ENCODE measurements around the gene UNG.

Gene UNG

GRCh38 chr12:109088818-109089217 lies 8.6 kb upstream of the UNG start:
- DNase-seq (ENCODE audit: low spot score) (no peak), FAIRE-seq (no peak)

GRCh38 chr12:109089683-109090082 lies 7.7 kb upstream of the UNG start:
- no peak for FAIRE-seq
- no peak for DNase-seq (ENCODE audit: low spot score)

GRCh38 chr12:109092497-109093021 lies 4.8 kb upstream of the UNG start:
- FAIRE-seq = no peak
- DNase-seq (ENCODE audit: low spot score) = peak; percentile 7

- FAIRE-seq = no peak
These were observed 4.1 kb upstream of the UNG start, which contains the start of gene ALKBH2 for GRCh38 chr12:109093022-109093918. TSS of gene ALKBH2 (minus strand) at chr12:109093472. CDS start at chr12:109092786, 686 bp downstream.

GRCh38 chr12:109097140-109097434 lies 310 bp upstream of the UNG start:
- DNase-seq (ENCODE audit: low spot score) = no peak
- FAIRE-seq = no peak

More at GRCh38 chr12:109093022-109093918, 4.1 kb upstream of the UNG start, which contains the start of gene ALKBH2:
- DNase-seq (ENCODE audit: low spot score) = peak; percentile 90

GRCh38 chr12:109098183-109098604 lies 797 bp downstream of the UNG start:
- no peak for FAIRE-seq
- no peak for DNase-seq (ENCODE audit: low spot score)

GRCh38 chr12:109098651-109099050 lies 1.3 kb downstream of the UNG start:
- FAIRE-seq = no peak

GRCh38 chr12:109099431-109100020 lies 2.1 kb downstream of the UNG start:
- no peak for FAIRE-seq
- no peak for DNase-seq (ENCODE audit: low spot score)

More at GRCh38 chr12:109098651-109099050, 1.3 kb downstream of the UNG start:
- DNase-seq (ENCODE audit: low spot score) = no peak

- DNase-seq (ENCODE audit: low spot score) (no peak), FAIRE-seq (no peak)
These were observed 3.3 kb downstream of the UNG start for GRCh38 chr12:109100741-109101140.

GRCh38 chr12:109102491-109102890 lies 5.1 kb downstream of the UNG start:
- no peak for DNase-seq (ENCODE audit: low spot score)
- FAIRE-seq = no peak

GRCh38 chr12:109105176-109105575 lies 7.8 kb downstream of the UNG start:
- FAIRE-seq = no peak
- no peak for DNase-seq (ENCODE audit: low spot score)

GRCh38 chr12:109109746-109110350 lies 12.5 kb downstream of the UNG start:
- DNase-seq (ENCODE audit: low spot score) = no peak
- FAIRE-seq = no peak

- FAIRE-seq (no peak), DNase-seq (ENCODE audit: low spot score) (no peak)
These were observed 13.6 kb downstream of the UNG start for GRCh38 chr12:109110988-109111495.

GRCh38 chr12:109112720-109113465 lies 15.5 kb downstream of the UNG start:
- FAIRE-seq (no peak), DNase-seq (ENCODE audit: low spot score) (no peak)

GRCh38 chr12:109113661-109114321 lies 16.4 kb downstream of the UNG start:
- FAIRE-seq = no peak
- no peak for DNase-seq (ENCODE audit: low spot score)

GRCh38 chr12:109114644-109115043 lies 17.2 kb downstream of the UNG start:
- FAIRE-seq (no peak), DNase-seq (ENCODE audit: low spot score) (no peak)

- DNase-seq (ENCODE audit: low spot score) = no peak
- FAIRE-seq = no peak
These were observed 18.0 kb downstream of the UNG start for GRCh38 chr12:109115404-109115757.

GRCh38 chr12:109115758-109116610 lies 18.6 kb downstream of the UNG start, which contains the start of gene ACACB:
TSS of gene ACACB (plus strand) at chr12:109116587. CDS start at chr12:109139406, 22,819 bp downstream.
- DNase-seq (ENCODE audit: low spot score) (no peak), FAIRE-seq (no peak)

- DNase-seq (ENCODE audit: low spot score) (no peak), FAIRE-seq (no peak)
These were observed 19.2 kb downstream of the UNG start for GRCh38 chr12:109116611-109116949.

- FAIRE-seq (no peak), DNase-seq (ENCODE audit: low spot score) (no peak)
These were observed 22.7 kb downstream of the UNG start for GRCh38 chr12:109120095-109120494.
